Measurements from ENCODE around the gene NPHS1. TPM values are rescaled to one million over a fixed set of nuclear protein-coding genes. Genes with fewer than 3 reads are reported as not detected.

NPHS1 gene
- total and polyA plus RNA-seq, 9 of the 15 experiments (the other 6 are each of a cell fraction or from before 2014, with no cell fraction given) = 0.01 to 0.28 (median 0.14) TPM; not detected in 5

- no peaks in the 10 kb centered on the region for H4K20me1 ChIP-seq (replicated peaks; ENCODE audit: control insufficient read depth, insufficient read depth, low read length)
- peaks cover 5 to 37% of the 10 kb centered on the region in 2 experiments; a peak in 4 of 5 replicates for H3K4me1 ChIP-seq (replicated peaks in 1 of 2; ENCODE audit: control insufficient read depth in 2 of 2, insufficient read depth in 2 of 2, low read length in 2 of 2)
- H3K4me2 ChIP-seq (ENCODE audit: insufficient read depth, low read length) = no peak overlapping the region
- no peak for DNase-seq (ENCODE audit: extremely low read depth in 1 of 4, low spot score in 3 of 4)
- no peaks in the 10 kb centered on the region for H3K27me3 ChIP-seq (ENCODE audit: control insufficient read depth in 2 of 2, insufficient read depth in 2 of 2, low read length in 2 of 2)
- TF ChIP-seq ETS2 (tag; IDR thresholded peaks at IDR 0.05; ENCODE audit: borderline replicate concordance, poor library complexity, severe bottlenecking) = no peak
- no peak for TF ChIP-seq ZNF79 (CRISPR knock-in tag; IDR thresholded peaks at IDR 0.05; ENCODE audit: low read depth)
- no peak for TF ChIP-seq ZBED1 (IDR thresholded peaks at IDR 0.05)
- no peak overlapping the region for H2AFZ ChIP-seq (ENCODE audit: low read depth, low read length)
- H3K9me3 ChIP-seq (replicated peaks; ENCODE audit: control insufficient read depth, insufficient read depth, low read depth, low read length) = no peaks in the 10 kb centered on the region
- peak overlapping the region in 1 of 2 experiments; percentile 26; a peak in 1 of 4 replicates for H3K9ac ChIP-seq (ENCODE audit: insufficient read depth in 1 of 2, low read depth in 2 of 2, low read length in 2 of 2)
- intact Hi-C loops (cut with micrococcal nuclease) = no loop called here
- ChIA-PET CTCF (ENCODE audit: low intra/inter-chr PET ratio) (no interaction called here), POLR2A (no interaction called here)
- no peak for ATAC-seq
- H3K27ac ChIP-seq (ENCODE audit: extremely low read depth, low read depth, low read length) = no peak overlapping the region
- no TSS peak for BruUV-seq (replicated peaks)
- H3K4me3 ChIP-seq = no peak overlapping the region
- H3K36me3 ChIP-seq (ENCODE audit: control insufficient read depth, insufficient read depth, low read length) = peaks cover 24% of the 10 kb centered on the region; the same call in 2 of the 3 replicates
- in situ Hi-C loops (cut with MboI) = no loop called here
- H3K9me1 ChIP-seq (ENCODE audit: control insufficient read depth, insufficient read depth, low read length) = no peaks in the 10 kb centered on the region
- H3K79me2 ChIP-seq (ENCODE audit: control insufficient read depth, insufficient read depth, low read length) = peaks cover 5% of the 10 kb centered on the region; the same call in 1 of the 3 replicates
- WGBS (ENCODE audit: insufficient coverage, low coverage, missing lambda C conversion rate) = 94% methylated on average over 5 of the region's 20 CpGs
- no peak for FAIRE-seq
These were observed 71.6 kb downstream of the NPHS1 start for GRCh38 chr19:35780717-35781116.

- no peak for ATAC-seq
- Histone ChIP-seq H3K27me3 (ENCODE audit: control insufficient read depth in 2 of 2, insufficient read depth in 2 of 2, low read length in 2 of 2) (no peaks in the 10 kb centered on the region), H3K4me1 (replicated peaks in 1 of 2; ENCODE audit: control insufficient read depth in 2 of 2, insufficient read depth in 2 of 2, low read length in 2 of 2) (peaks cover 5 to 40% of the 10 kb centered on the region in 2 experiments; a peak in 4 of 5 replicates), H3K9ac (ENCODE audit: insufficient read depth in 1 of 2, low read depth in 2 of 2, low read length in 2 of 2) (no peak overlapping the region; a peak in 1 of 4 replicates), H3K79me2 (ENCODE audit: control insufficient read depth, insufficient read depth, low read length) (peaks cover 5% of the 10 kb centered on the region; the same call in 1 of the 3 replicates), H3K27ac (ENCODE audit: extremely low read depth, low read depth, low read length) (no peak overlapping the region), H3K9me3 (replicated peaks; ENCODE audit: control insufficient read depth, insufficient read depth, low read depth, low read length) (no peaks in the 10 kb centered on the region), H2AFZ (ENCODE audit: low read depth, low read length) (no peak overlapping the region), H3K9me1 (ENCODE audit: control insufficient read depth, insufficient read depth, low read length) (no peaks in the 10 kb centered on the region), H3K36me3 (ENCODE audit: control insufficient read depth, insufficient read depth, low read length) (peaks cover 24% of the 10 kb centered on the region; the same call in 2 of the 3 replicates), H3K4me3 (no peak overlapping the region), H4K20me1 (replicated peaks; ENCODE audit: control insufficient read depth, insufficient read depth, low read length) (no peaks in the 10 kb centered on the region), H3K4me2 (ENCODE audit: insufficient read depth, low read length) (no peak overlapping the region)
- in situ Hi-C loops (cut with MboI) = no loop called here
- no TSS peak for BruUV-seq (replicated peaks)
- DNase-seq (ENCODE audit: extremely low read depth in 1 of 4, low spot score in 3 of 4) = no peak
- FAIRE-seq = no peak
- intact Hi-C loops (cut with micrococcal nuclease) = no loop called here
- POLR2A ChIA-PET = no interaction called here
- WGBS (ENCODE audit: insufficient coverage, low coverage, missing lambda C conversion rate) = 79% methylated on average over 16 of the region's 16 CpGs
- CTCF ChIA-PET (ENCODE audit: low intra/inter-chr PET ratio) = no interaction called here
- TF ChIP-seq ZBTB33 (CRISPR knock-in tag; IDR thresholded peaks at IDR 0.05) (peak; percentile 80), NUFIP1 (IDR thresholded peaks at IDR 0.05; ENCODE audit: partially characterized antibody) (no peak)
These were observed 72.2 kb downstream of the NPHS1 start for GRCh38 chr19:35780058-35780457.

All from K562 (cell line).